Measurements from ENCODE around the gene TMEM229A. TPM values are rescaled to one million over a fixed set of nuclear protein-coding genes. Genes with fewer than 3 reads are reported as not detected.

The TMEM229A gene
- total RNA-seq, 4 donors from 2014 or later: not detected

DNA sequence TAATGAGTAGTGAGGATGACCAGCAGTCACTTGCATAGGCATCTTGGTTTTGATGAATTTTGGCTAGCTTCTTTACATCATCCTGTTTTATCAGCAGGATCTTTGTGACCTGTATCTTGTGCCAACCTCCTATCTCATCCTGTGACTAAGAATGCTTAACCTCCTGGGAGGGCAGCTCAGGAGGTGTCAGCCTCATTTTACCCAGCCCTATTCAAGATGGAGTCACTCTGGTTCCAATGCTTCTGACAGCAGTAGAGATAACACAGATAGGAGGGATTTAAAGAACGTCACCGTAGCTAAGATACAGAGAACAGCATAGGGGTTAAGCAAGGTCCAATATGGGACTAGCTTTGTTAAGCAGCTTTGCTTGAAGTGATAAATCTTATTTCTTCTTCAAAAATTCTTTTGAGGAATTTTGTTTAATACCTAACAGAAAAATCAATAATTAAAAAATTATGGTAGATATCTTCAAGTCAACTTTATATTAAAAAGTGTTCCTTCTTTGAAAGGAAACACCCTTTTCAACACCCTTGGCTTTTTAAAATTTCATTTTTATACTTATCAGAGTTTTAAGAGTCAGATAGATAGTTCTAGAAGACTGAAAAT, 39.9 kb downstream of the TMEM229A start:
- intact Hi-C loops (cut with DNase I; ENCODE audit: low total_unique reads): no loop called here
- DNase-seq (ENCODE audit: low spot score in 2 of 2): no peak
- TF ChIP-seq POLR2A (IDR thresholded peaks at IDR 0.05): no peak
- TF ChIP-seq, protein P1, sequence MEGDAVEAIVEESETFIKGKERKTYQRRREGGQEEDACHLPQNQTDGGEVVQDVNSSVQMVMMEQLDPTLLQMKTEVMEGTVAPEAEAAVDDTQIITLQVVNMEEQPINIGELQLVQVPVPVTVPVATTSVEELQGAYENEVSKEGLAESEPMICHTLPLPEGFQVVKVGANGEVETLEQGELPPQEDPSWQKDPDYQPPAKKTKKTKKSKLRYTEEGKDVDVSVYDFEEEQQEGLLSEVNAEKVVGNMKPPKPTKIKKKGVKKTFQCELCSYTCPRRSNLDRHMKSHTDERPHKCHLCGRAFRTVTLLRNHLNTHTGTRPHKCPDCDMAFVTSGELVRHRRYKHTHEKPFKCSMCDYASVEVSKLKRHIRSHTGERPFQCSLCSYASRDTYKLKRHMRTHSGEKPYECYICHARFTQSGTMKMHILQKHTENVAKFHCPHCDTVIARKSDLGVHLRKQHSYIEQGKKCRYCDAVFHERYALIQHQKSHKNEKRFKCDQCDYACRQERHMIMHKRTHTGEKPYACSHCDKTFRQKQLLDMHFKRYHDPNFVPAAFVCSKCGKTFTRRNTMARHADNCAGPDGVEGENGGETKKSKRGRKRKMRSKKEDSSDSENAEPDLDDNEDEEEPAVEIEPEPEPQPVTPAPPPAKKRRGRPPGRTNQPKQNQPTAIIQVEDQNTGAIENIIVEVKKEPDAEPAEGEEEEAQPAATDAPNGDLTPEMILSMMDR (IDR thresholded peaks at IDR 0.05): no peak
- H3K4me3 ChIP-seq (ENCODE audit: low read depth, poor library complexity, severe bottlenecking): no peak overlapping the region
- 81 to 88% methylated on average over 2 of the region's 2 CpGs for WGBS, 2 donors

DNA sequence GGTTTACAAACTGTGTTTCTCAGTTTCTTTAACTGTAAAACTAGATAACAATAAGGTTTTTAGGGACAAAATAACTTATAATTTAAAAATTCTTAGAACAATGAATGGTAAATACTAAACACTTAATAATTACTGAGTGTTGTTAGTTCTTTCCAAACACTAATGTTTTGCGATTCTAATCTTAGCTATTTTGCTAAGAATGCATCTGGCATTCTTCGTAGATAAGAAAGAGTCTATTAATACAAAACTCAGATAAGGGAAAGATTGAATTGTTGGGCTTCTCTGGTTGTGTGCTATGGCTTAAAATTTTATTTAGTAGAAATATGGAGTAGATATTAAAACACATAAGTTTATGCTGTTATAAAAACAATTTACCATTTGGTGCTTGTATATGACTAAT, 45.4 kb downstream of the TMEM229A start:
- WGBS, 2 donors: 77 to 89% methylated on average over 2 of the region's 2 CpGs

More for the DNA sequence above, 45.4 kb downstream of the TMEM229A start:
- intact Hi-C loops (cut with DNase I; ENCODE audit: low total_unique reads): no loop called here
- DNase-seq (ENCODE audit: low spot score in 2 of 2): no peak
- no peak overlapping the region for H3K4me3 ChIP-seq (ENCODE audit: low read depth, poor library complexity, severe bottlenecking)
- TF ChIP-seq POLR2A (IDR thresholded peaks at IDR 0.05): no peak
- TF ChIP-seq, protein P1 (IDR thresholded peaks at IDR 0.05): no peak

Other genes with a start within 250 kb of the TMEM229A start
- gene HYAL4, start 187.9 kb downstream of the TMEM229A start, total RNA-seq: 1 to 10 TPM in 3 of 4 donors, not detected in 1; 1.5 to 2.9 (median 2.2) TPM
- gene SPAM1, start 107.8 kb downstream of the TMEM229A start, total RNA-seq: not detected

Data from lower leg skin (tissue), 4 donors.